Stimulated activated CD4-positive, alpha-beta T cell treated with anti-CD3 and anti-CD28 coated beads, TNF-alpha, amount 100 ng/mL, for 48 hours (primary cell): ENCODE measurements around the gene TBC1D4.
"Not testable (repeated sequence)": the region's sequence is repeated elsewhere in the genome, so short reads cannot be mapped to it uniquely, and the experiment has no call there.

Experiments used
- DNase-seq, 3 donors: peaks; one replicate each; pipeline ENCODE4 v3.0.0-alpha.2; 2020; ENCODE audit warnings: low read depth in 3 of 3

The TBC1D4 gene

DNA sequence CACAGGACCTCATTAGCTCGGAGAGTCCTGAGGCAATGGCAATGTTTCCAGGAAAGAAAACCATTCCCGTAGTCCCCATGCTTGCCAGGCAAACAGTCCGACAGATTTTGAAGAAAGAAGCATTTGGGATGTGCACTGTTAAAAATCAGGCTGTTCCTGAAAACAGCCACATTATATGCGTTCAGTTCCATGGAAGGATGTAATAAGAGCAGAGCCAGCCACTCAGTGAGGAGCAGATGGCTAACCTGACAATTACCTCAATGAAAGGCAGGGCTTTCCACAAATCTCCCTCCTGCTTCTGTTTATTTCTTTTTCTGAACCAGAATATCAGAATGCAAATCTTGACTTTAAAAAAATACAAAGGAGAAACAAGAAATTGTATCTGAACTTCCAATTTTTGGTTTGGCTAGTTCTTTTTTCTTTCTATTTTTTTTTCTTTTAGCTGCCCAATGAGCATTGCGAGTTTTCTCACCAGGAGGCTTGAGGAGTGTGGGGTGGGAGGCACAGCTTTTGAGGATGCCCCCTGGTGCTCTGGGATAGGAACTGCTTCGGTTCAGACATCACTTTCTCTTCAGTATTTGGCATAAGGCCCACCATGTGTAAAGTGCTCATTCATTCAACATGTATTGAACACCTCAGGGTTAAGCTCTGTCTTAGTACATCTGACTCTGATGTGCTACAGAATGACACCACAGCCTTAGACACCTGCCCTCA lies 124.2 kb downstream of the TBC1D4 start:
- DNase-seq = peak; percentile 17 to 47 (median 21)

DNA sequence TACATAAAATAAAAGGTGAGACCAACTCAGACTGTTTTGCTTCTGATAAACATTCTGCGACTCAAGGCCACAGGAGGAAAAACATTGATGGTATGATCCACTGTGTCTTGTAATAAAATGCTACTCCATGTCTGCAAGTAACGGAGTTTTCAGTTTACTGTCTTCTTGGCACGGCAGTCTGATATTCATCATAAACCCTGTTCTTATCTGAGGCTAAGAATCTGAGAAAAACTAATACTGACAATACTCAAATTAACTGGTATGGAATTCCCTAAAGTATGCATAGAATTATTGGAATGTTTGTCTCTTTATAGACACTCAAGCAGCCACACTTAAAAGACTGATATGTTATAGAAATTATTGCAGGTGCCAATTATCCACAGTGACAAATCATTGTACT lies 125.5 kb downstream of the TBC1D4 start:
- DNase-seq = no peak

- DNase-seq = no peak
These were observed 126.4 kb downstream of the TBC1D4 start for GRCh38 chr13:75355609-75356008.

GRCh38 chr13:75353781-75354193 lies 128.2 kb downstream of the TBC1D4 start:
- DNase-seq = no peak

GRCh38 chr13:75352641-75353327 lies 129.2 kb downstream of the TBC1D4 start:
- DNase-seq = no peak

- DNase-seq = not testable (repeated sequence)
These were observed 130.4 kb downstream of the TBC1D4 start for GRCh38 chr13:75351538-75351937.

DNA sequence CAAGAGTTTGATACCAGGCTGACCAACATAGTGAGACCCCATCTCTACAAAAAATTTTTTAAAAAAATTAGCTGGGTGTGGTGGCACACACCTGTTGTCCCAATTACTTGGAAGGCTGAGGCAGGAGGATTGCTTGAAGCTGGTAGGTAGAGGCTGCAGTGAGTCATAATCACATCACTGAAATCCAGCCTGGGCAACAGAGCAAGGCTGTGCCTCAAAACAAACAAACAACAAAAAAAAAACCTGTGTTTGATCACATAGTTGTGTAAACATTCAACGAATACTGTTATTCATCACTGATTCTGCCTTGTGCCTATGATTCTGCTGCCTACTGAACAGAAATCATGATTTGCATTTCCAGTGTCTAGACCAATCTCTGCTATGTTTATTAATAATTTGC lies 134.0 kb downstream of the TBC1D4 start:
- DNase-seq = no peak

DNA sequence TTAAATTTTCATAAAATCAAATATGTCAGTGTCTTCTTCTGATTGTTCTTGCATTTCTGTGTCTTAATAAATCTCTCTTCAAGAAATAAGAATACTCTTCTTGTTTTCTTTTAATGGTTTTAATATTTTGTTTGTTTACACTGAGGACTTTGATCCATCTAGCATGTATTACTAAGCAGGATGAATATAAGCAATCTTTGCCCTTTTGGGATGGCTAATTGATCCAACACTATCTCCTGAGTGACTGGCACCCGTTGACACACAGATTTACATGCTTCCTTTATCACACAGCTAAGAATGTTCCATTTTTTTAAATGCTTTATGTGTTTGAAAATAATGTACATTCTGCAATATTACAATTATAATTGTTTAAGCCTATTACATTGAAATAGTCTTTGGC lies 134.5 kb downstream of the TBC1D4 start:
- no peak for DNase-seq

- DNase-seq = no peak
These were observed 136.8 kb downstream of the TBC1D4 start for GRCh38 chr13:75345193-75345592.

GRCh38 chr13:75341028-75341427 lies 140.9 kb downstream of the TBC1D4 start:
- DNase-seq = no peak

DNA sequence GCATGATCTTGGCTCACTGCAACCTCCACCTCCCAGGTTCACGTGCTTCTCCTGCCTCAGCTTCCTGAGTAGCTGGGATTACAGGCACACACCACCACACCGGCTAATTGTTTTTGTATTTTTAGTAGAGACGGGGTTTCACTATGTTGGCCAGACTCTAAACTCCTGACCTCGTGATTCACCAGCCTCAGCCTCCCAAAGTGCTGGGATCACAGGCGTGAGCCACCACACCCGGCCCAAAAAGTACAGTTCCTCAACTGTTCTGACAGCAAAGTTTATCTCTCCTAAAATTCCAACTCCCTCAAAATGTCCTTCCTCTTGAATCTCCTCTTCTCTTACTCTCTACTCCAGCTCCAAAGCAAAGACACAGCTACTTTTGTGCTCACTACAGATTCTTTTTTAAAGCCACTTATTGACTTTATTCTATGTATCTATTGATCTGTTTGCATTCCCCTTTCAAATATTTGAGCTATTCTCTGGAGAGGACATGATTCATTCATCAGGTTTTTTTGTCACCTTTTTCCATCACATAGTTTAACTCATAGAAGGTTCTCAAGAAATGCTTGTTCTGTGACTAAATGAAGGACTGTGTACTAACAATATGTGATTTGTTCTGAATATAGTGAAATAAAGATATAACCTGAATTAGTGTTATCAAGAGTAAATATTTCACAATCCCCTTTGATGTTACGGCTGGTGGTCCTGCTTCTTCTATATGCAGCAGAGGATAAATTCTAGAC lies 142.2 kb downstream of the TBC1D4 start:
- no peak for DNase-seq

GRCh38 chr13:75334634-75335447 lies 147.1 kb downstream of the TBC1D4 start:
- no peak for DNase-seq

GRCh38 chr13:75333103-75333502 lies 148.9 kb downstream of the TBC1D4 start:
- DNase-seq = no peak

DNA sequence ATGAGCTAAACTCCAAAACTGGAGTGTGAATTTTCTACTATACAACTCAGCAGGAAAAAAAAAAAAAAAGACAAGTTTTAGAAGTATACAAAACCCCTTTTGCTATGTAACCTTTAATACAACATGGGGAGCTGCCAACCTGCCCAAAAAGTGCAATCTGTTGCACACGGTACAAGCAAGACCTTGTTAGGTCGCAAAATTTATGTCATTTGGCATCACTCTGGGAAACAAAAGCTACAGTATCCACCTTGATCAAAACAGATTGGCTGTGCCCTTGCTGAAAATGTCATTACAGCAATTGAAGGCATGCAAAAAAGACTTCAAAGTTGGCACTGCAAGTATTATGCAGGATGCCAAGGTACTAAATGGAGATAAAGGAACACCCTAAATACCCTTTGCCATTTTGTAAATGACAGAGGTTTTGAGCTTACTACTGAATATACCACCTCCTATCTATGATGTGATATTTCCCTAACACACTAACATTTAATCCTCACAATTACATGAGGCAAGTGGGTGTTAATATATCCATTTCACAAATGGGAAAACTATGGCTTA lies 150.1 kb downstream of the TBC1D4 start:
- DNase-seq = no peak

- no peak for DNase-seq
These were observed 151.2 kb downstream of the TBC1D4 start for GRCh38 chr13:75330770-75331169.

- no peak for DNase-seq
These were observed 152.2 kb downstream of the TBC1D4 start for GRCh38 chr13:75329723-75330122.

- no peak for DNase-seq
These were observed 152.9 kb downstream of the TBC1D4 start for GRCh38 chr13:75329097-75329496.

GRCh38 chr13:75327135-75327510 lies 154.8 kb downstream of the TBC1D4 start:
- no peak for DNase-seq

- DNase-seq = peak; percentile 40 to 46 (median 45)
These were observed 155.5 kb downstream of the TBC1D4 start for GRCh38 chr13:75326173-75327134.

DNA sequence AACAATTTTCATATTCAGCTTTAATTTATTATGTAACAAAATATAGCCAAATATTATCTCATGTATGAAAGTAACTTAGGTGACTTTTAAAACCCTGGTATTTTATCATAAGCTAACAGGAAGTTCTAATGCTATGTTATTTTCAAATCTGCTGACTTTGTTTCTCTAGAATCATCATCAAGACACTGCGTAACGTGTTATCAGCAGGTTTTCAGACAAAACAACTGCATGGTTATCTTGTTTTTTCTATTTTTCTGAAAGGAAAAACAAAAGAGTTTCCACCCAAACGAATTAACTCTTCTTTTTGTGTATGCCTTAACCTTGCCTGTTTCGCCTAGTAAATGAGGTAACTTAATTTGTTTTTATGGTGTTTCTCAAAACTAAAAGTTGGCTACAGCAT lies 156.3 kb downstream of the TBC1D4 start:
- no peak for DNase-seq
